ENCODE data around the gene IL34.
"Not testable (repeated sequence)": the region's sequence is repeated elsewhere in the genome, so short reads cannot be mapped to it uniquely, and the experiment has no call there.

IL34 gene

GRCh38 chr16:70646260-70647241 is at the start of gene IL34:
IL34 (plus strand) TSS chr16:70646559; CDS start chr16:70646948, 389 bp downstream.
- no peak for DNase-seq

DNA sequence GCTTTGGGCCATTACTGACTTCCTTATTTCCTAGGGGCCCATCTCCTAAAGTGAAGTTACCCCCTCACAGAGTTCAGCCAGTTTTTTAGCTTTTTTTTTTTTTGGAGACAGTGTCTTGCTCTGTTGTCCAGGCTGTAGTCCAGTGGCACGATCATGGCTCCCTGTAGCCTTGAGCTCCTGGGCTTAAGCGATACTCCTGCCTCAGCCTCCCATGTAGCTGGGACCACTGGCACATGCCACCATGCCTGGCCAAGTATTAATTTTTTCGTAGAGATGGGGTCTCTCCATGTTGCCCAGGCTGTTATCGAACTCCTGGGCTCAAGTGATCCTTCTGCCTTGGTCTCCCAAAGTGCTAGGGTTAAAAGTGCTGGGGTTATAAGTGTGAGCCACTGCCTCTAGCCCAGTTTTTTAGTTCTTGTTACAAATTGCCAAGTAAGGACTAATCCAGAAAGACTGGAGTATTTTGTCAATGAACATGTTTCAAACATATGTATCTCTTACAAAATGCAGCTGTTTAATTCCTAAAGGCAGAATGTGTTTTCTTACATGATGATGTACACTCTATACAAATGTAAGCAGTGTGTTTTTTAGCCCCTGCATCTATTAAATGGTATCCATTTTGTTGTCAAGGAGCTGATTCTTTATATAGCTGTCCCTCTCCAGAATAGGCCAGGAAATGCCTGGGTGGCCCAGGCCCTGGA is 49.1 kb upstream of the IL34 start:
- no peak for DNase-seq

- DNase-seq = no peak
Observed at GRCh38 chr16:70598937-70599503, 47.3 kb upstream of the IL34 start.

- no peak for DNase-seq
Observed at GRCh38 chr16:70600730-70601129, 45.6 kb upstream of the IL34 start.

DNA sequence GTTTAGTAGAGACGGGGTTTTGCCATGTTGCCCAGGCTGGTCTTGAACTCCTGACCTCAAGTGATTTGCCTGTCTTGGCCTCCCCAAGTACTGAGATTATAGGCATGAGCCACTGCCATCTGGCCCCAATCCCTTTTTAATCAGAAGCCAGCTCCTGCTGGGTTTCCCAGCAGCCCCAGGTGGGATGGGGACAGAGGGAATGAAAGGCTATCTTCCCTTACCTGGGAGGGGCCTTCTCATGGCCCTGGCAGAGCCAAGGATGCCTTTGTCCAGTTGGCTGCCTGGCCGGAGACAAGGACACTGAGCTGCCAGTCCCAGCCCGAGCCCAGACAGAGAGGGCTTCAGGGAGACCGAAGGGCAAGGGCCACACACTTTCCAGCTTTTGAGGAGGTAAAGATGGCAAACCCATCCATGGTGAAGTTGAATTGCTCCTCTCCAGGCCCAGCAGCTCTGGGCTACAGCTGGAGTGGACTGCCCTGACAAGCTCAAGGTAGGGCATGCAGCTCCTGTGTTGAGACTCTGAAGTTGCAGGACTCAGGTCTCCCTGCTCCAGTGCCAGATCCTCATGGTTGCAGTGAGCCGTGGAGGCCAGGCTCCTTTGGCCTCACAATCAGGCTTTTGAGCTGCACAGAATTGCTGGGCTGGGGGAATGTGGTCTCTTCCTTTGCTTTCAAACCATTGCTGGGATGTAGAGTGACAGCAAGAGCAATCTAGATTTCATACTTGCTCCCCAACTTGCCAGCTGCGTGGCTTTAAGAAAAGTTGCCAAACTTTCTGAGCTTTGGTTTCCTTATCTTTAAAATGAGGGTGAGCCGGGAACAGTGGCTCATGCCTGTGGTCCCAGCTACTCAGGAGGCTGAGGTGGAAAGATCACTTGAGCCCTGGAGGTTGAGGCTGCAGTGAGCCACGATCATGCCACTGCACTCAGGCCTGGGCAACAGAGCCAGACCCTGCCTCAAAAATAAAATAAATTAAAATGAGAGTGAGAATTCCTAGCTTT is 44.5 kb upstream of the IL34 start:
- DNase-seq = no peak

DNA sequence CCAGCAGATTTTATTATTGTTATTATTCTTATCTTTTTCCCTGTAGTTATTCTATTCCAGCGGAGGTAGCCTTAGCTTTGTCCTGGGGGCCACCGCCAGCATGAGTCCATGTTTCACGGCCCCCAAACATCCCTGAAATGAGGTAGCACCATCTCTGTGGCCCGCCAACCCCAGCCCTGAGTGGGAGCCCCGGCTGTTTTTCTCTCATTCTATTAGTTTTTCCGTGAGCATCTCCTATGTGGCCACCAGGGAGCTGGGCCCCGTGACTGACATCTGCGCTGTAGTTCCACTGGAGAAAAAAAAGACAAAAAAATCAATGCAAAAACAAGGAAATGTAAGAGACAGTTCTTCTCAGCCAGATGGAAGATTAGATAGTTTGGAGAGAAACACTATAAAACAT is 43.5 kb upstream of the IL34 start:
- DNase-seq = no peak

- DNase-seq = no peak
Observed at GRCh38 chr16:70604407-70605282, 41.7 kb upstream of the IL34 start.

- no peak for DNase-seq
Observed at GRCh38 chr16:70605283-70605657, 41.1 kb upstream of the IL34 start.

DNA sequence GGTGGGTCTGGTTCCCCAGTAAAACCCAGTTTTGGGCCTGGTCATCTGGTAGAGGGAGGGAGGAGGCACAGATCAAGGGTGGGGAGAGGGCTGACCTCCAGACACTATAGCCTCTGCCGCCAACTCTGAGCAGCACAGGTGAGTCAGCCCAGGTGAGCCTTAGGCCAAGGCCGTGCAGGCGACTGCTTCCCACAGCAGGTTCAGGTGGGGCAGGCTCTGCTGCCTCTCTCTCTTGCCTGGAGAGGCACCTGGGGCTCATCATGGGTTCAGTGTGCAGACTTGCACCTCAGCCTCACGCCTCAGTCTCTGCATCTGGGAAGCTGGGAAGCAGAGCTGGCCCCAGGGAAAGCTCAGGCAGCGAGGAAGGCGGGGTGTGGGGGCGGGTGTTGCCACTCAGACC is 37.8 kb upstream of the IL34 start:
- DNase-seq = no peak

DNA sequence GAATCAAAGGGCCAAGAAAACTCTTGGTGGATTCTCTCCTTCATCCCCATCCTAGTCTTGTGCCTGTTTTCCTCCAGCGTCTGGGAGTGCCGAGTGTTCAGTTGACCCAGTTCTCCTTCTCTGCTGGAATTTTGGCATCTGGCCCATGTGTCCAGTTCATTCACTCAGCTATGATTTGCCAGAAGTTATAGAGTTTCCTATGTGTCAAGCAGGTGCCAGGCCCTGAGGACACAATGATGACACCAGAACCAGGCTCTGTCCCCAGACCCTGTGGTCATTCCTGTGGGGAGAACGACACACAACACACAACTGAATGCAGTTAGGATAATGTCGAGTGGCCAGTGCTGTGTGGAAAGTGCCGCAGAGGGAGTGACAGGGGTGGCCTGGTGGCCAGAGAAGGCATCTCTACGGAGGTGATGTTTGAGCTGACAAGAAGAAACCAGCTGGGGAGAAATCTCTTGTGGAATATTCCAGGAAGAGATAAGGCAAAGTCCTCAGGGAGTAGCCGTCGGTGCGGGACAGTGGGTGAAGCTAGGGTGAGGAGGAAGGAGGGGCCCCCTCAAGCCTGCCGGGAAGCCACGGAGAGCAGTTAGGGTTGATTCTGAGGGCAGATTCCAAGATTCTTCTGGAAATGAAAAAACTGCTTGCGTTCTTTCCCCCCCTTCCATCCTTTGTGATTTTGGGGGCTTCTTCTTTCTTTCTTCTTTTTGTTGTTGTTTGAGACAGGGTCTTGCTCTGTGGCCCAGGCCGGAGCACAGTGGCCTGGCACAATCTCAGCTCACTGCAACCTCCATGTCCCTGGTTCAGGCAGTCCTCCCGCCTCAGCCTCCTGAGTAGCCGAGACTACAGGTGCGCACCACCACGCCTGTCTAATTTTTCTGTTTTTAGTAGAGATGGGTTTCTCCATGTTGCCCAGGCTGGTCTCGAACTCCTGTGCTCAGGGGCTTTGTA is 35.8 kb upstream of the IL34 start:
- DNase-seq = no peak

DNA sequence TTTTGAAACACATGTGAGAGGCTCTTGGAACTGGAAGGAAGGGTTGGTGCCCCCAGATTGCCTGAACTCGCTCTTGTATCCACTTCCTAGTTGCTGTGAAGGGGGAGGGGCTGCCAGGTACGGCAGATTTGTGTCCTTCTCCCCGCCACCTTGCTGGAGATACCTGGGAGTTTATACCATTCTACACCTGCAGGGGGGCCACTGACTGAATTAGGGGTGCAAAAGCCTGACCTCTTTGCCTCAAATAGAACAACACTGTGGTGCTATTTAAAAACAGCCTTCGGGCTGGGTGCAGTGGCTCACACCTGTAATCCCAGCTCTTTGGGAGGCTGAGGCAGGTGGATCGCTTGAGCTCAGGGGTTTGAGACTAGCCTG is 35.1 kb upstream of the IL34 start:
- DNase-seq = no peak

GRCh38 chr16:70611785-70612303 is 34.5 kb upstream of the IL34 start:
- DNase-seq = no peak

GRCh38 chr16:70612931-70613330 is 33.4 kb upstream of the IL34 start:
- DNase-seq = no peak

- DNase-seq = no peak
Observed at GRCh38 chr16:70614208-70614951, 32.0 kb upstream of the IL34 start.

GRCh38 chr16:70615945-70616344 is 30.4 kb upstream of the IL34 start:
- DNase-seq = no peak

- DNase-seq = not testable (repeated sequence)
Observed at GRCh38 chr16:70621864-70622263, 24.5 kb upstream of the IL34 start.

DNA sequence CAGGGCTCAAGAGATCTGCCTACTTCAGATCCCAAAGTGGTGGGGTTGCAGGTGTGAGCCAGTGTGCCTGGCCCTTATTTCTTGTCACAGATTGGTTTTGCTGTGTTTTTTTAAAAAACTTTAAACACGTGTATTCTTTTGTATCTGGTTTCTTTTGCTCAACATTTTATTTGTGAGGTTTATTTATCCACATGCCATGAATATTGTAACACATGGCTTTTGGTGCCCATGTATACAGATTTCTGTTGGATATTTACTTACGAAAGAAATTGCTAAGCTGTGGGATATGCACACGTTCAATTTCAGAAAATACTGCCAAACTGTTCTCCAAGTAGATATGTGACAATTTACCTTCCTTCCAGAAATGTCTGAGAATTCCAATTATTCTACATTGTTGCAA is 18.7 kb upstream of the IL34 start:
- DNase-seq = no peak

- no peak for DNase-seq
Observed at GRCh38 chr16:70630960-70631745, 15.2 kb upstream of the IL34 start.

All from CD4-positive, alpha-beta T cell treated with Interleukin-12 subunit alpha and Interleukin-12 subunit beta, for 1 hour (primary cell).